HEK293 (cell line): Measurements from ENCODE around the gene PCNX3.

ENCODE experiments used
- CTCF ChIA-PET: fragments of 350-600 bp; formaldehyde crosslinking; extraction: SDS; loops from one replicate; lab custom pipeline; 2021; ENCODE audit warnings: antibody characterized with exemption; lab: Yijun Ruan, JAX
- POLR2A ChIA-PET: fragments of 300-600 bp; formaldehyde crosslinking; extraction: SDS; loops from one replicate; lab custom pipeline; 2020; ENCODE audit warnings: antibody characterized with exemption, inconsistent platforms; lab: Yijun Ruan, JAX
- H3K27ac ChIP-seq: fragments of 200-500 bp; sonication (Bioruptor generic); 2 replicates; pipeline ENCODE4 v1.5.1; 2014; ENCODE audit warnings: low read depth, low read length, control low read depth, inconsistent platforms; ENCODE audit errors: extremely low read depth
- H3K36me3 ChIP-seq, 2 experiments: fragments of 200-500 bp in 1 of 2; sonication (Bioruptor generic) in 1 of 2; 1 replicate in 1 of 2; 2 replicates in 1 of 2; pipeline ENCODE4 v1.5.1; 2014 to 2017; ENCODE audit warnings: inconsistent platforms in 2 of 2, low read length in 2 of 2; ENCODE audit not compliant: control insufficient read depth in 2 of 2, insufficient read depth in 1 of 2
- H3K4me1 ChIP-seq: fragments of 200-500 bp; sonication (Bioruptor generic); 2 replicates; pipeline ENCODE4 v1.5.1; 2014; ENCODE audit warnings: mild to moderate bottlenecking, low read length, inconsistent platforms; ENCODE audit not compliant: control insufficient read depth, insufficient read depth
- H3K4me3 ChIP-seq: 2 replicates; pipeline ENCODE4 v1.5.1; 2011; ENCODE audit warnings: low read depth, mild to moderate bottlenecking, control low read depth, low read length, moderate library complexity
- H3K9me3 ChIP-seq: fragments of 200-500 bp; sonication (Bioruptor generic); 2 replicates; pipeline ENCODE4 v1.5.1; 2014; ENCODE audit warnings: low read depth, low read length, inconsistent platforms; ENCODE audit not compliant: control insufficient read depth, insufficient read depth
- KLF8 ChIP-seq: fragments of 450-650 bp; formaldehyde crosslinking; IDR thresholded peaks from 2 replicates; pipeline ENCODE4 v1.5.1; 2016; ENCODE audit warnings: missing biosample characterization, missing genetic modification characterization
- MYNN ChIP-seq: fragments of 450-650 bp; formaldehyde crosslinking; IDR thresholded peaks from 2 replicates; pipeline ENCODE4 v1.5.1; 2016; ENCODE audit warnings: missing biosample characterization, missing genetic modification characterization, borderline replicate concordance
- PRDM6 ChIP-seq: fragments of 450-650 bp; formaldehyde crosslinking; IDR thresholded peaks from 2 replicates; pipeline ENCODE4 v1.5.1; 2017; ENCODE audit warnings: missing biosample characterization, missing genetic modification characterization
- SCRT1 ChIP-seq: fragments of 450-650 bp; formaldehyde crosslinking; IDR thresholded peaks from 2 replicates; pipeline ENCODE4 v1.5.1; 2016; ENCODE audit warnings: missing biosample characterization, missing genetic modification characterization, borderline replicate concordance
- SETDB1 ChIP-seq: IDR thresholded peaks from one replicate; pipeline ENCODE4 v1.6.1; 2017; ENCODE audit warnings: mild to moderate bottlenecking, low read length, moderate library complexity, mixed read lengths; ENCODE audit not compliant: insufficient read length
- SP2 ChIP-seq: fragments of 450-650 bp; formaldehyde crosslinking; IDR thresholded peaks from 2 replicates; pipeline ENCODE4 v1.5.1; 2016; ENCODE audit warnings: missing biosample characterization, missing genetic modification characterization
- ZBTB26 ChIP-seq: fragments of 450-650 bp; formaldehyde crosslinking; optimal IDR thresholded peaks from 2 replicates; pipeline ENCODE3; 2016; ENCODE audit warnings: missing biosample characterization, mild to moderate bottlenecking, missing genetic modification characterization
- ZBTB49 ChIP-seq: fragments of 450-650 bp; formaldehyde crosslinking; IDR thresholded peaks from 2 replicates; pipeline ENCODE4 v1.5.1; 2016; ENCODE audit warnings: missing biosample characterization, missing genetic modification characterization, low read depth
- ZFP3 ChIP-seq: fragments of 450-650 bp; formaldehyde crosslinking; IDR thresholded peaks from 2 replicates; pipeline ENCODE4 v1.5.1; 2016; ENCODE audit warnings: low read depth, missing biosample characterization, missing genetic modification characterization
- ZNF202 ChIP-seq: fragments of 450-650 bp; formaldehyde crosslinking; IDR thresholded peaks from 2 replicates; pipeline ENCODE4 v1.5.1; 2016; ENCODE audit warnings: missing biosample characterization, missing genetic modification characterization, borderline replicate concordance
- ZNF302 ChIP-seq: fragments of 450-650 bp; formaldehyde crosslinking; IDR thresholded peaks from 2 replicates; pipeline ENCODE4 v1.5.1; 2016; ENCODE audit warnings: missing biosample characterization, missing genetic modification characterization, low read depth
- ZNF549 ChIP-seq: fragments of 450-650 bp; IDR thresholded peaks from 2 replicates; pipeline ENCODE4 v1.5.1; 2018; ENCODE audit warnings: missing biosample characterization, missing genetic modification characterization, mild to moderate bottlenecking, inconsistent platforms, moderate library complexity
- ZNF596 ChIP-seq: fragments of 450-650 bp; IDR thresholded peaks from 2 replicates; pipeline ENCODE4 v1.5.0; 2018; ENCODE audit warnings: missing biosample characterization, mild to moderate bottlenecking, missing genetic modification characterization, moderate library complexity
- ZNF76 ChIP-seq: fragments of 450-650 bp; formaldehyde crosslinking; IDR thresholded peaks from 2 replicates; pipeline ENCODE4; 2016; ENCODE audit warnings: low read depth, missing biosample characterization, missing genetic modification characterization, borderline replicate concordance
- ZNF768 ChIP-seq: fragments of 450-650 bp; formaldehyde crosslinking; IDR thresholded peaks from 2 replicates; pipeline ENCODE4 v1.5.1; 2018; ENCODE audit warnings: missing biosample characterization, mild to moderate bottlenecking, missing genetic modification characterization
- TF ChIP-seq, protein P1 (sequence below): sonication (generic); formaldehyde crosslinking; IDR thresholded peaks from 2 replicates; pipeline ENCODE4 v1.8.1; 2022; ENCODE audit warnings: mild to moderate bottlenecking, moderate library complexity, missing genetic modification reagents
- TF ChIP-seq, protein P2 (sequence below): fragments of 450-650 bp; formaldehyde crosslinking; IDR thresholded peaks from 2 replicates; pipeline ENCODE4 v1.5.1; 2016; ENCODE audit warnings: missing biosample characterization, missing genetic modification characterization, borderline replicate concordance
- TF ChIP-seq, protein P3 (sequence below): fragments of 450-650 bp; formaldehyde crosslinking; IDR thresholded peaks from 2 replicates; pipeline ENCODE4 v1.5.1; 2016; ENCODE audit warnings: missing biosample characterization, missing genetic modification characterization

Gene PCNX3

GRCh38 chr11:65633390-65634108 lies 18.0 kb downstream of the PCNX3 start:
- Histone ChIP-seq H3K4me3 (no peak overlapping the region), H3K27ac (no peak overlapping the region), H3K9me3 (no peaks in the 10 kb centered on the region), H3K4me1 (no peaks in the 10 kb centered on the region), H3K36me3 (peaks cover 0 to 79% of the 10 kb centered on the region in 2 experiments; a peak in 1 of 3 replicates)
- POLR2A ChIA-PET, result interaction anchor here (0.9 to 2.3 kb wide), 3 partner anchors 10 to 18 kb away, joined by 3 to 9 read pairs (median 5); partner anchors contain the start of gene PCNX3
- CTCF ChIA-PET, result interaction anchor here (0.5 to 0.9 kb wide), 4 partner anchors 54 to 260 kb away, joined by 3 to 6 read pairs (median 3); no protein-coding TSS in a partner anchor
- TF ChIP-seq SCRT1 (tag by site-specific recombination), result no peak
- no peak for TF ChIP-seq MYNN (tag by site-specific recombination)
- no peak for TF ChIP-seq ZNF768 (tag by site-specific recombination)
- TF ChIP-seq SP2 (tag by site-specific recombination), result no peak
- no peak for TF ChIP-seq ZNF202
- TF ChIP-seq, protein P1, sequence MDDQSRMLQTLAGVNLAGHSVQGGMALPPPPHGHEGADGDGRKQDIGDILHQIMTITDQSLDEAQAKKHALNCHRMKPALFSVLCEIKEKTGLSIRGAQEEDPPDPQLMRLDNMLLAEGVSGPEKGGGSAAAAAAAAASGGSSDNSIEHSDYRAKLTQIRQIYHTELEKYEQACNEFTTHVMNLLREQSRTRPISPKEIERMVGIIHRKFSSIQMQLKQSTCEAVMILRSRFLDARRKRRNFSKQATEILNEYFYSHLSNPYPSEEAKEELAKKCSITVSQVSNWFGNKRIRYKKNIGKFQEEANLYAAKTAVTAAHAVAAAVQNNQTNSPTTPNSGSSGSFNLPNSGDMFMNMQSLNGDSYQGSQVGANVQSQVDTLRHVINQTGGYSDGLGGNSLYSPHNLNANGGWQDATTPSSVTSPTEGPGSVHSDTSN (CRISPR knock-in tag), result no peak
- TF ChIP-seq PRDM6 (tag by site-specific recombination), result no peak
- TF ChIP-seq ZNF596 (tag by site-specific recombination), result no peak
- no peak for TF ChIP-seq KLF8
- TF ChIP-seq, protein P2, sequence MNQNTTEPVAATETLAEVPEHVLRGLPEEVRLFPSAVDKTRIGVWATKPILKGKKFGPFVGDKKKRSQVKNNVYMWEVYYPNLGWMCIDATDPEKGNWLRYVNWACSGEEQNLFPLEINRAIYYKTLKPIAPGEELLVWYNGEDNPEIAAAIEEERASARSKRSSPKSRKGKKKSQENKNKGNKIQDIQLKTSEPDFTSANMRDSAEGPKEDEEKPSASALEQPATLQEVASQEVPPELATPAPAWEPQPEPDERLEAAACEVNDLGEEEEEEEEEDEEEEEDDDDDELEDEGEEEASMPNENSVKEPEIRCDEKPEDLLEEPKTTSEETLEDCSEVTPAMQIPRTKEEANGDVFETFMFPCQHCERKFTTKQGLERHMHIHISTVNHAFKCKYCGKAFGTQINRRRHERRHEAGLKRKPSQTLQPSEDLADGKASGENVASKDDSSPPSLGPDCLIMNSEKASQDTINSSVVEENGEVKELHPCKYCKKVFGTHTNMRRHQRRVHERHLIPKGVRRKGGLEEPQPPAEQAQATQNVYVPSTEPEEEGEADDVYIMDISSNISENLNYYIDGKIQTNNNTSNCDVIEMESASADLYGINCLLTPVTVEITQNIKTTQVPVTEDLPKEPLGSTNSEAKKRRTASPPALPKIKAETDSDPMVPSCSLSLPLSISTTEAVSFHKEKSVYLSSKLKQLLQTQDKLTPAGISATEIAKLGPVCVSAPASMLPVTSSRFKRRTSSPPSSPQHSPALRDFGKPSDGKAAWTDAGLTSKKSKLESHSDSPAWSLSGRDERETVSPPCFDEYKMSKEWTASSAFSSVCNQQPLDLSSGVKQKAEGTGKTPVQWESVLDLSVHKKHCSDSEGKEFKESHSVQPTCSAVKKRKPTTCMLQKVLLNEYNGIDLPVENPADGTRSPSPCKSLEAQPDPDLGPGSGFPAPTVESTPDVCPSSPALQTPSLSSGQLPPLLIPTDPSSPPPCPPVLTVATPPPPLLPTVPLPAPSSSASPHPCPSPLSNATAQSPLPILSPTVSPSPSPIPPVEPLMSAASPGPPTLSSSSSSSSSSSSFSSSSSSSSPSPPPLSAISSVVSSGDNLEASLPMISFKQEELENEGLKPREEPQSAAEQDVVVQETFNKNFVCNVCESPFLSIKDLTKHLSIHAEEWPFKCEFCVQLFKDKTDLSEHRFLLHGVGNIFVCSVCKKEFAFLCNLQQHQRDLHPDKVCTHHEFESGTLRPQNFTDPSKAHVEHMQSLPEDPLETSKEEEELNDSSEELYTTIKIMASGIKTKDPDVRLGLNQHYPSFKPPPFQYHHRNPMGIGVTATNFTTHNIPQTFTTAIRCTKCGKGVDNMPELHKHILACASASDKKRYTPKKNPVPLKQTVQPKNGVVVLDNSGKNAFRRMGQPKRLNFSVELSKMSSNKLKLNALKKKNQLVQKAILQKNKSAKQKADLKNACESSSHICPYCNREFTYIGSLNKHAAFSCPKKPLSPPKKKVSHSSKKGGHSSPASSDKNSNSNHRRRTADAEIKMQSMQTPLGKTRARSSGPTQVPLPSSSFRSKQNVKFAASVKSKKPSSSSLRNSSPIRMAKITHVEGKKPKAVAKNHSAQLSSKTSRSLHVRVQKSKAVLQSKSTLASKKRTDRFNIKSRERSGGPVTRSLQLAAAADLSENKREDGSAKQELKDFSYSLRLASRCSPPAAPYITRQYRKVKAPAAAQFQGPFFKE (tag by site-specific recombination), result no peak
- TF ChIP-seq ZNF302 (tag by site-specific recombination), result no peak

DNA sequence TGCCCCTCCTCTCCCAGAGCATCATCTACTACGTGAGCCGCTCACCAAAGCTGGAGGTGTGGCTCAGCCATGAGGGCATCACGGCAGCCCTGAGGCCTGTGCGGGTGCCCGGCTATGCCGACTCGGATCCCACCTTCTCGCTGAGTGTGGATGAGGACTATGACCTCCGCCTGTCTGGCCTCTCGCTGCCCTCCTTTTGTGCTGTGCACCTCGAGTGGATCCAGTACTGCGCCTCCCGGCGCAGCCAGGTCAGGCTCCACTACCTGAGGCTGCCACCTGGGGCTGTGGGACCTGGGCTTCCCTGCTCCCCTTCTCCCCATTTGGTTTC lies 18.5 kb downstream of the PCNX3 start:
- Histone ChIP-seq H3K4me3 (no peak overlapping the region), H3K4me1 (no peaks in the 10 kb centered on the region), H3K27ac (no peak overlapping the region), H3K36me3 (peaks cover 0 to 74% of the 10 kb centered on the region in 2 experiments; a peak in 1 of 3 replicates), H3K9me3 (no peaks in the 10 kb centered on the region)
- ChIA-PET POLR2A (interaction anchor here (2.3 kb wide), 1 partner anchor 19 kb away, joined by 9 read pairs; the partner anchor contains the start of gene PCNX3), CTCF (no interaction called here)
- TF ChIP-seq ZNF76 (tag by site-specific recombination) (no peak), ZNF549 (no peak), SETDB1 (no peak), ZFP3 (tag by site-specific recombination) (no peak), ZBTB49 (tag by site-specific recombination) (no peak), ZBTB26 (tag by site-specific recombination) (no peak)
- TF ChIP-seq, protein P3, sequence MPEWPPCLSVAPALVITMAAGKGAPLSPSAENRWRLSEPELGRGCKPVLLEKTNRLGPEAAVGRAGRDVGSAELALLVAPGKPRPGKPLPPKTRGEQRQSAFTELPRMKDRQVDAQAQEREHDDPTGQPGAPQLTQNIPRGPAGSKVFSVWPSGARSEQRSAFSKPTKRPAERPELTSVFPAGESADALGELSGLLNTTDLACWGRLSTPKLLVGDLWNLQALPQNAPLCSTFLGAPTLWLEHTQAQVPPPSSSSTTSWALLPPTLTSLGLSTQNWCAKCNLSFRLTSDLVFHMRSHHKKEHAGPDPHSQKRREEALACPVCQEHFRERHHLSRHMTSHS (tag by site-specific recombination), result no peak
